Neuronal stem cell (in vitro differentiated cells): ENCODE results near the gene HECW1.
"Not testable (repeated sequence)": the region's sequence is repeated elsewhere in the genome, so short reads cannot be mapped to it uniquely, and the experiment has no call there.

Source experiments
- DNase-seq: peaks from one replicate; pipeline ENCODE4 v3.0.0-alpha.2; 2013; ENCODE audit warnings: low spot score
- H2AFZ ChIP-seq: one replicate; pipeline ENCODE4 v1.6.1; 2013; ENCODE audit warnings: mild to moderate bottlenecking, low read length, inconsistent platforms
- H2AK5ac ChIP-seq: 2 replicates; pipeline ENCODE4 v1.6.1; 2013; ENCODE audit warnings: low read depth, mild to moderate bottlenecking, inconsistent platforms, low read length, moderate library complexity, mixed read lengths
- H2BK120ac ChIP-seq: 2 replicates; pipeline ENCODE4 v1.6.1; 2013; ENCODE audit warnings: low read depth, mild to moderate bottlenecking, inconsistent platforms, low read length, moderate library complexity, mixed read lengths
- H2BK12ac ChIP-seq: one replicate; pipeline ENCODE4 v1.6.1; 2013; ENCODE audit warnings: low read length, inconsistent platforms
- H2BK15ac ChIP-seq: 2 replicates; pipeline ENCODE4 v1.6.1; 2013; ENCODE audit warnings: mild to moderate bottlenecking, low read length, inconsistent platforms, mixed read lengths
- H2BK5ac ChIP-seq: one replicate; pipeline ENCODE4 v1.6.1; 2013; ENCODE audit warnings: inconsistent platforms, mild to moderate bottlenecking, low read length, moderate library complexity
- H3K14ac ChIP-seq: one replicate; pipeline ENCODE4 v1.6.1; 2013; ENCODE audit warnings: low read length, inconsistent platforms
- H3K18ac ChIP-seq: 2 replicates; pipeline ENCODE4 v1.6.1; 2013; ENCODE audit warnings: low read length, inconsistent platforms
- H3K23ac ChIP-seq: 2 replicates; pipeline ENCODE4 v1.6.1; 2013; ENCODE audit warnings: low read depth, mild to moderate bottlenecking, mixed read lengths, low read length, inconsistent platforms; ENCODE audit not compliant: poor library complexity
- H3K27ac ChIP-seq: replicated peaks from 3 replicates; pipeline ENCODE4 v1.5.1; 2013; ENCODE audit warnings: low read length, inconsistent platforms
- H3K27me3 ChIP-seq, 3 experiments: 2 replicates each; pipeline ENCODE4 v1.6.1; 2013; ENCODE audit warnings: low read length in 3 of 3, mild to moderate bottlenecking in 2 of 3, inconsistent platforms in 1 of 3, low read depth in 1 of 3, mixed read lengths in 1 of 3, moderate library complexity in 1 of 3; ENCODE audit not compliant: control insufficient read depth in 3 of 3, insufficient read depth in 3 of 3
- H3K36me3 ChIP-seq, 2 donors: replicated peaks in 1 of 2; 2 replicates each; pipeline ENCODE4 v1.6.1; 2013; ENCODE audit warnings: low read length in 2 of 2; ENCODE audit not compliant: control insufficient read depth in 2 of 2, insufficient read depth in 2 of 2
- H3K4ac ChIP-seq: 2 replicates; pipeline ENCODE4 v1.6.1; 2013; ENCODE audit warnings: inconsistent platforms, mild to moderate bottlenecking, low read length, moderate library complexity
- H3K4me1 ChIP-seq, 2 donors: 1 replicate in 1 of 2; 2 replicates in 1 of 2; pipeline ENCODE4 v1.6.1; 2013; ENCODE audit warnings: low read length in 2 of 2, low read depth in 1 of 2; ENCODE audit not compliant: control insufficient read depth in 2 of 2, insufficient read depth in 1 of 2
- H3K4me2 ChIP-seq: one replicate; pipeline ENCODE4 v1.6.1; 2013; ENCODE audit warnings: mild to moderate bottlenecking, low read length, inconsistent platforms; ENCODE audit not compliant: insufficient read depth, poor library complexity, severe bottlenecking
- H3K4me3 ChIP-seq, 2 donors: 2 replicates each; pipeline ENCODE4 v1.5.1; 2013; ENCODE audit warnings: low read length in 2 of 2, mild to moderate bottlenecking in 2 of 2, inconsistent platforms in 1 of 2, moderate library complexity in 1 of 2
- H3K79me1 ChIP-seq: one replicate; pipeline ENCODE4 v1.6.1; 2013; ENCODE audit warnings: low read depth, mild to moderate bottlenecking, inconsistent platforms, low read length, moderate library complexity
- H3K9ac ChIP-seq: one replicate; pipeline ENCODE4 v1.6.1; 2013; ENCODE audit warnings: mild to moderate bottlenecking, low read depth, low read length, inconsistent platforms; ENCODE audit not compliant: poor library complexity
- H3K9me3 ChIP-seq, 2 donors: replicated peaks in 1 of 2; 2 replicates each; pipeline versions ENCODE3 to v1.6.1; 2013; ENCODE audit warnings: low read length in 2 of 2, mild to moderate bottlenecking in 2 of 2, inconsistent platforms in 1 of 2, low read depth in 1 of 2, mixed read lengths in 1 of 2, moderate library complexity in 1 of 2; ENCODE audit not compliant: control insufficient read depth in 2 of 2, insufficient read depth in 1 of 2
- H4K8ac ChIP-seq: one replicate; pipeline ENCODE4 v1.6.1; 2013; ENCODE audit warnings: low read depth, mild to moderate bottlenecking, inconsistent platforms, low read length, moderate library complexity
- H4K91ac ChIP-seq: one replicate; pipeline ENCODE4 v1.6.1; 2013; ENCODE audit warnings: low read length, low read depth, mild to moderate bottlenecking, inconsistent platforms; ENCODE audit not compliant: poor library complexity
- WGBS, 2 donors: extraction: QIAGEN DNeasy Blood & Tissue Kit; methylation state at CpG; one replicate each; pipeline ENCODE4 v1.1.7; 2013; ENCODE audit warnings: missing lambda C conversion rate in 2 of 2, mixed read lengths in 1 of 2; ENCODE audit not compliant: insufficient read length in 2 of 2, insufficient replicate concordance in 1 of 2; ENCODE audit errors: extremely low coverage in 2 of 2; 5-methylcytosine and 5-hydroxymethylcytosine counted together

The HECW1 gene

DNA sequence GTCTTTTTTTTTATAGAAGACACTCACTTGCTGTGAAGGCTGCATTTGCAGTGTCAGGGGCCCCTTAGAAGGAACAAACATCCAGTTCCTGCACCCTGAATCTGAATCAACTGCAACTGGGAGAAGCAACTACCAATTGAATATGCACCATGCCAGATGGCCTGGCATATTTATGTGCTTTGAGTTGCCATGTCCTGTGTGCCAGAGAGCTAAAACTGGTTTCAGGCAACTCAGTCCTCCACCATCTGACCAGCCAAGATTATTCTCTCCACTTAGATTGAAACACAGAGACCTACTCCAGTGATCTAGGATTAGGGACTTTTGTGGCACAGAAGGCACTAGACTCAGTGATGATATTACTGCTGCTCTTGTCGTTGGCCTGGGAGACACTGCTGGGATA, 225.4 kb downstream of the HECW1 start:
- no peak overlapping the region for H4K8ac ChIP-seq
- DNase-seq: no peak
- H3K9me3 ChIP-seq: no peaks in the 10 kb centered on the region
- peaks cover 0 to 3% (median 0%) of the 10 kb centered on the region in 3 experiments for H3K27me3 ChIP-seq
- no peak overlapping the region for H2BK15ac ChIP-seq
- H3K4me3 ChIP-seq: no peak overlapping the region
- no peak overlapping the region for H2BK5ac ChIP-seq
- H3K18ac ChIP-seq: no peak overlapping the region
- no peak overlapping the region for H3K4ac ChIP-seq
- no peaks in the 10 kb centered on the region for H3K4me1 ChIP-seq
- H3K4me2 ChIP-seq: no peak overlapping the region
- no peak overlapping the region for H4K91ac ChIP-seq
- WGBS, 2 donors: no CpG with 5 or more reads among the region's 1 CpG
- no peak overlapping the region for H3K23ac ChIP-seq
- no peak overlapping the region for H3K9ac ChIP-seq
- no peak overlapping the region for H2AFZ ChIP-seq
- H3K36me3 ChIP-seq: no peaks in the 10 kb centered on the region
- H2AK5ac ChIP-seq: no peak overlapping the region
- H3K27ac ChIP-seq: no peak overlapping the region
- no peak overlapping the region for H2BK12ac ChIP-seq
- no peak overlapping the region for H3K14ac ChIP-seq
- H2BK120ac ChIP-seq: no peak overlapping the region
- H3K79me1 ChIP-seq: no peaks in the 10 kb centered on the region

DNA sequence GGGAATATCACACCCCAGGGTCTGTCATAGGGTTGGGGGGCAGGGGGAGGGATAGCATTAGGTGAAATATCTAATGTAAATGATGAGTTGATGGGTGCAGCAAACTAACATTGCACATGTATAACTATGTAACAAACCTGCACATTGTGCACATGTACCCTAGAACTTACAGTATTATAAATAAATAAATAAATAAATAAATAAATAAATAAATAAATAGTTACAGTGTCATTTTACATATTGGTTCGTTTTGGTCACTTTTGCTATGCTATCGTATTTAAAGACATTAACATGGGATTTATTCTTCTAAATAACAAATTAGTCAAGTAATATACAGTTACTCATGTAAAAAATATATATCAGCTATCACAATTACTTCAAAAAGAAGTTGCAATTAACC, 228.7 kb downstream of the HECW1 start:
- Histone ChIP-seq H3K4me3 (no peak overlapping the region), H3K18ac (no peak overlapping the region)
- WGBS, 2 donors: no CpG with 5 or more reads among the region's 2 CpGs

DNA sequence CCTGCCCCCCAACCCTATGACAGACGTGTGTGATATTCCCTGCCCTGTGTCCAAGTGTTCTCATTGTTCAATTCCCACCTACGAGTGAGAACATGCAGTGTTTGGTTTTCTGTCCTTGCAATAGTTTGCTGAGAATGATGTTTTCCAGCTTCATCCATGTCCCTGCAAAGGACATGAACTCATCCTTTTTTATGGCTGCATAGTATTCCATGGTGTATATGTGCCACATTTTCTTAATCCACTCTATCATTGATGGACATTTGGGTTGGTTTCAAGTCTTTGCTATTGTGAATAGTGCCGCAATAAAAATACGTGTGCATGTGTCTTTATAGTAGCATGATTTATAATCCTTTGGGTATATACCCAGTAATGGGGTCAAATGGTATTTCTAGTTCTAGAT, 231.0 kb downstream of the HECW1 start:
- not testable (repeated sequence) for H4K8ac ChIP-seq, H3K9ac ChIP-seq, H2BK12ac ChIP-seq, H2BK5ac ChIP-seq, H3K27ac ChIP-seq, H3K9me3 ChIP-seq, H2AK5ac ChIP-seq, H3K4me3 ChIP-seq, H3K4me2 ChIP-seq, H3K14ac ChIP-seq, H4K91ac ChIP-seq, H2AFZ ChIP-seq, H3K27me3 ChIP-seq, DNase-seq, H3K18ac ChIP-seq, H3K23ac ChIP-seq, H2BK15ac ChIP-seq, H3K36me3 ChIP-seq, H2BK120ac ChIP-seq, H3K79me1 ChIP-seq, H3K4ac ChIP-seq, H3K4me1 ChIP-seq
- WGBS, 2 donors: no CpG with 5 or more reads among the region's 4 CpGs

More for the DNA sequence above, 228.7 kb downstream of the HECW1 start:
- Histone ChIP-seq H2BK5ac (no peak overlapping the region), H3K36me3 (no peaks in the 10 kb centered on the region), H3K14ac (no peak overlapping the region), H3K4ac (no peak overlapping the region), H3K23ac (no peak overlapping the region), H3K27ac (no peak overlapping the region), H4K91ac (no peak overlapping the region), H3K4me2 (no peak overlapping the region), H3K9ac (no peak overlapping the region), H2BK15ac (no peak overlapping the region), H2AFZ (no peak overlapping the region), H3K79me1 (no peaks in the 10 kb centered on the region), H2BK120ac (no peak overlapping the region), H3K27me3 (peaks cover 0 to 3% (median 0%) of the 10 kb centered on the region in 3 experiments), H2BK12ac (no peak overlapping the region), H3K9me3 (no peaks in the 10 kb centered on the region), H2AK5ac (no peak overlapping the region), H3K4me1 (no peaks in the 10 kb centered on the region), H4K8ac (no peak overlapping the region)
- DNase-seq: no peak

DNA sequence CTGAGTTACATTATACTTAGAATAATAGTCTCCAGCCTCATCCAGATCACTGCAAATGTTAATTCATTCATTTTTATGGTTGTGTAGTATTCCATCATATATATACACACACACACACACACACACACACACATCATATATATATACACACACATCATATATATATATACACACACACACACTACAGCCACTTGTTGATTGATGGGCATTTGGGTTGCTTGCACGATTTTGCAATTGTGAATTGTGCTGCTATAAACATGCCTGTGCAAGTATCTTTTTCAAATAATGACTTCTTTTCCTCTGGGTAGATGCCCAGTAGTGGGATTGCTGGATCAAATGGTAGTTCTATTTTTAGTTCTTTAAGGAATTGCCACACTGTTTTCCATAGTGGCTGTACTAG, 233.2 kb downstream of the HECW1 start:
- H3K4me2 ChIP-seq, H3K27ac ChIP-seq, H2AK5ac ChIP-seq, H3K23ac ChIP-seq, H3K18ac ChIP-seq, H3K4ac ChIP-seq, H3K9me3 ChIP-seq, H3K14ac ChIP-seq, H2AFZ ChIP-seq, H2BK12ac ChIP-seq, DNase-seq, H3K79me1 ChIP-seq, H3K36me3 ChIP-seq, H4K8ac ChIP-seq, H3K4me3 ChIP-seq, H3K9ac ChIP-seq, H3K27me3 ChIP-seq, H3K4me1 ChIP-seq, H2BK15ac ChIP-seq, H4K91ac ChIP-seq, H2BK120ac ChIP-seq, H2BK5ac ChIP-seq: not testable (repeated sequence)
- WGBS, 2 donors: no CpG with 5 or more reads among the region's 1 CpG
